NOMO-1 (cell line): ENCODE data around the gene STARD3.

Experiments used
- DNase-seq, 2 experiments: peaks; one replicate each; lab custom pipeline; 2025; ENCODE audit not compliant: unreplicated experiment in 2 of 2; lab: John Stamatoyannopoulos, UW

Gene STARD3

DNA sequence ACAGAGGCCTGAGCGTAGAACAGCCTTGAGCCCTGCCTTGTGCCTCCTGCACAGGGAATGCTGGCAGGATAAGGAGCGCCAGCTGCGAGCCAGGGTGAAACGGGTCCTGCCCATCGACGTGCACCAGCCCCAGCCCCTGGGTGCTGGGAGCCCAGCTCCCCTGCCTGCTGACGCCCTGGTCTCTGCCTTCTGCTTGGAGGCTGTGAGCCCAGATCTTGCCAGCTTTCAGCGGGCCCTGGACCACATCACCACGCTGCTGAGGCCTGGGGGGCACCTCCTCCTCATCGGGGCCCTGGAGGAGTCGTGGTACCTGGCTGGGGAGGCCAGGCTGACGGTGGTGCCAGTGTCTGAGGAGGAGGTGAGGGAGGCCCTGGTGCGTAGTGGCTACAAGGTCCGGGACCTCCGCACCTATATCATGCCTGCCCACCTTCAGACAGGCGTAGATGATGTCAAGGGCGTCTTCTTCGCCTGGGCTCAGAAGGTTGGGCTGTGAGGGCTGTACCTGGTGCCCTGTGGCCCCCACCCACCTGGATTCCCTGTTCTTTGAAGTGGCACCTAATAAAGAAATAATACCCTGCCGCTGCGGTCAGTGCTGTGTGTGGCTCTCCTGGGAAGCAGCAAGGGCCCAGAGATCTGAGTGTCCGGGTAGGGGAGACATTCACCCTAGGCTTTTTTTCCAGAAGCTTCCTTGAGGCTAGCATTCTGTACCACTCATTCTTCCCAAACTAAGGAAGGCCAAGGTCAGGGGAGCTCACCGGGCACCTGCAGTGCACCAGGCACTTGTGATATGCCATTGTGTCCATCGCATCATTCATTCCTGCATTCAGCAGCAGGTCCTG lies 33.2 kb downstream of the STARD3 start:
- DNase-seq = no peak

DNA sequence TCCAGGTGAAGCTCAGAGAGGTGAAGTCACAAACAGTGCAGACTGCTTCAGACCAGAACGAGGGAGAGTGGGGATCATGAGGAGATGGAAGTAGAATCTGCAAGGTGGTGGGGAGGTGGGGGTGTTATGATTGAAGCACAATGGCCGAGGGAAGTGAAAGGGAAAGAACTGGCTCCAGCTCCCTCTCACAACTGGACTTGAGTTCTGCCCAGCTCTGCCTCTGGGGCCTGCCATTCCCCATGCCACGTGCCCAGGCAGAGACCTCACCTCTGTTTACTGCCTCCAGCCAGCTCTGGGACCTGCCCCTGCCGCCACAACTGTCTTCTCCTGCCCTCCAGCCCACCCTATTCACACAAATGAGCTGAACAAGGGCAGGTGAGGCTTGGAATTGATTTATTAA lies 33.8 kb downstream of the STARD3 start:
- no peak for DNase-seq

DNA sequence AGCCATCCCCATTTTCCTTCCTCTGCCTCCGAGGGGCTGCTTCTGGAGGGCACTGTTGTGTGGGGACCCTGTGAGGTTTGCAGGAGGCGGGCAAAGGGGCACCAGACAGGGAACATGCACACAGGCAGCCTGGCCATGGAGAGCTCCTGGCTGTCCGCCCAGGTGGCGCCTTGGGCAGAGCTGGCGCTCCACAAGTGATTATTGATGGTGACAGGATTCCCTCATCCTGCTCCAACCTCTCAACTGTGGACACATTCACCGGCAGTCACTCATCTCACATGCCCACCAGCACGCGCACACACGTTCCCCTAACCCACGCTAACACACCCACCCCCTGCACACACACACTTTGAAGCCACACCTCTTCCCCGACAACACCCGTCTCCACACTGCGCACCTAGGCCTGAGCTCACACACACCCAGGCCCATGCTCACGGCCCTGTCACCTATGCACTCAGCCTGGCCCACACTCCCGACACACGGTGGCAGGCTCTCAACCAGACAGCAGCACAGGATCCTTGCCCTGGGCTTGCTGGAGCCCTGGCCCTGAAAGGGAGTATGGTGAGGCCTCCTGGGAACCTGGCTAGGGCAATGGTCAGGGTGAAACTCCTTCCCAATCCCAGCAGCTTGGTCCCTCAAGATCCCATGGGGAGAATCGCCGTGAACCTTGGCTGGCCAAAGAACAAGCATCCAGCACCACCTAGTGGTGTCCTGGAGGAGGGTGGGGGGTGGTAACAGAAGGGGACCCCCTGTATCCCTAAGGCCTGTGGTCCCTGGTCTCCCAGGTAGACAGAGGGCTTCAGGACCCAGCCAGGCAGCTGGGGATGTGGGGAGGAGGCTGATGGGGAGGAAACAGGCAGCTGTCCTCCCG lies 34.9 kb downstream of the STARD3 start:
- DNase-seq = no peak

DNA sequence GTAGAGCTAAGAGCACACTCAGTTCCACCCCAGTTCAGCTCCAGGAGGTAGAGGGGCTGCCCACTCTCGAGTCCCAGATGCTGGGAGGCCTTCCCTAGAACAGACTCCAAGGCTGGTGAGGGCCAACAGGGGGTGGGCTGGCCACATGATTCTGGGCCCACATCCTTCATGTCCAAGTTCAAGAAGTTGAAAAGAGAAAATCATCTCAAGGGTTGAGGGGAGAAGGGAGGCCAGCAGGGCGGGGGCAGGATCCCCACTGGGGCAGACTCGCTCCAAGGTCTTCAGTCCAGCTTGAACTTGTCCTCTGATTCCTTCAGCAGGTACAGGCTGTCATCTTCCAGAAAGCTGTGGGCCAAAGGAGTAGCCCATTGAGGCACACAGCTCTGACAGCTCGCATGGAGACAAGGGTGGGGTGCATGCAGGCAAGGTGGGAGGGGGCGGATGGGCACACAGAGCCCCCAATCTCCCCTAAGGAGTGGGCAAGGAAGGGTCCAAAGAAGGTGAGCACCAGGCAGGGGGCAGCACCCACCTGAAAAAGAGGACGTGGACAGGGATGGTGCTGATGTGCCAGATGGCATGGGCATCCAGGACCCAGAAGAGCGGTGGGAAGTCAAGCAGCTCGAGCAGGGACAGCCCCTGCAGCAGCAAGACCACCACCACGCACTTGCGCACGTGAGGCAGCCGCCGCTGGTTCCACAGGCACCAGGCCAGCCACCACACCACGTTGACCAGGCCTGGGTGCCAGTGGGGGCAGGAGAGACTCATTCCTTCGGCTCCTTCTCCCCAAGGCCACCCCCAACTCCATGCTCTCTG lies 35.8 kb downstream of the STARD3 start:
- DNase-seq = no peak

DNA sequence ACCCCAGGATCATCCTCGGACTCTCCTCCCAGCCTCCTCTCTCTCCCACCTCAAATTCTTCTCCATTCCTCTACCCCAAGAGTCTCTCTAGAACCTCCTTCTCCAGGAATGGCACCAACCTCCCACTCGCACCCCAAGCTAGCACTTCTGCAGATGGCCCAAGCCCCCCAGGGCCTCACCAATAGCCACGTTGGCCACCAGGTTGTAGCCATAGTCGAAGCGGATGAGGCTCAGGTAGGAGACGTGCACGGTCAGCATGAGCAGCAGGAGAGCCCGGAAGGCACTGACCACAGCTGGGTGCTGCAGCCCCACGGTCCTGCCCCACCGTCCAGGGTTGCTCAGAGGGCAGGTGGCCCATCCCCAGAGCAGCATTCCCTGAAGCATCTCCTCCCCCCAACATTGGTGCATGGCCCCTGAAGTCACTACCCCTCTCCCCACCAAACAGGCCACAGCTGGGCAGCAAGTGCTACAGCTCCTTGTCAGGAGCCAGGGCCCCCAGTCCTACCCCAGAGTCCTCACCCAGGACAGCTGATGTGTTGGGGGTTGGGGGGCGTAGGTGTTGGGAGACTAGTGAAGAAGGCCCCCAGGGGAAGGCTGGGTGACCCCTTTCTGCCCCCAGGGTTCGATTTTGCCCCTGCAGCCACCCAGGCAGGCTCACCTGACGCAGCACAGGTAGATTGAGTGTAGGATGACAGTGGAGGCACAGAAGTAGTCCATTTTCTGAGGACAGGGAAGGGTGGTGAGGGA lies 36.6 kb downstream of the STARD3 start:
- no peak for DNase-seq

DNA sequence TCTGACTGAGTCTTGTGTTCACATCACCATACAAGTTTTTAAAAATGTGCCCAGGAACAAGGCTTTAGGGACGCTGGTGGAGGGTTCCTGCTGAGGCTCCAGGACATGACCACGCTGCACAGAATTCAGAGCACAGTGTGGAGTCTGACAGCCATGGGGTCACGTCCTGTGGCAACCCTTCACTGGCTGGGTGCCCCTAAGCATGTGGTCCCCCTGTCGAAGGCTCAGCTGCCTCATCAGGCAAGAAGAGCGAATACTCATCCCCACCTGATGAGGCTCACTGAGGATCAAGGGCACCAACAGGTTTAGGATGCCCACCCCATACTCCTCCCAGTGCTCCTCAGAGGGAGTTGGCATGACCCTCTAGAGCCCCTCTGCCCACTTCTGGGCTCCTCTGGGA lies 37.2 kb downstream of the STARD3 start:
- no peak for DNase-seq

DNA sequence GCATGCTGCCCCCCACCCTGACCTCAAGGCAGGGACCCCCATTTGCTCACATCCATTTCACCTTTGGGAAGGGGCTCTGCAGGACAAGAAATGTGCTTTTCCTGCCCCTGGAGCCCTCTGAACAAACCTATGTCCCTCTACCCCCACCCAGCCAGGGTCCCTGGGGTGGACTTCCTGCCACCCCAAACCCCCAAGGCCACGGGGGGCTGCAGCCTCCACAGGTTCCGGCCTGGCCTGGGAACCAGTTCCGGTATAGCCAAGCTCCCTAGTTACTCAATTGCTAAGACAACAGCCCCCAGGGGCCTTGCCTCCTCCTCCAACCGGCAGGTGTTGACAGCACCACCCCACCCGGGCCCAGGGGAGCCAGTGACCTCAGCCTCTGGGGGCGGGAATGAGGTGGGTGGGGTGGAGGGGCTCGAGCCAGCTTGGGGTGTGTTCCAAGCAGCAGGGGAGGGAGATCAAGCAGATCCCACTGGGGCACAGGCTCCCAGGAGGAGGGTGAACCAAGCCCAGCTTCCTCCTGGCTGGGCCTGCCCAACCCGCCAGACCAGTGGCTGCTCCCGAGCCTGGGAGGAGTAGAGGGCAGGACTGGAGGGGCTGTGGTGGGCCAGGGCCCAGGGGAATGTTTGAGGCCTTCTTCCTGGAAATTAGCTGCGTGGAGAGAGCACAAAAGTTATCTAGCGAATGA lies 37.9 kb downstream of the STARD3 start:
- no peak for DNase-seq

DNA sequence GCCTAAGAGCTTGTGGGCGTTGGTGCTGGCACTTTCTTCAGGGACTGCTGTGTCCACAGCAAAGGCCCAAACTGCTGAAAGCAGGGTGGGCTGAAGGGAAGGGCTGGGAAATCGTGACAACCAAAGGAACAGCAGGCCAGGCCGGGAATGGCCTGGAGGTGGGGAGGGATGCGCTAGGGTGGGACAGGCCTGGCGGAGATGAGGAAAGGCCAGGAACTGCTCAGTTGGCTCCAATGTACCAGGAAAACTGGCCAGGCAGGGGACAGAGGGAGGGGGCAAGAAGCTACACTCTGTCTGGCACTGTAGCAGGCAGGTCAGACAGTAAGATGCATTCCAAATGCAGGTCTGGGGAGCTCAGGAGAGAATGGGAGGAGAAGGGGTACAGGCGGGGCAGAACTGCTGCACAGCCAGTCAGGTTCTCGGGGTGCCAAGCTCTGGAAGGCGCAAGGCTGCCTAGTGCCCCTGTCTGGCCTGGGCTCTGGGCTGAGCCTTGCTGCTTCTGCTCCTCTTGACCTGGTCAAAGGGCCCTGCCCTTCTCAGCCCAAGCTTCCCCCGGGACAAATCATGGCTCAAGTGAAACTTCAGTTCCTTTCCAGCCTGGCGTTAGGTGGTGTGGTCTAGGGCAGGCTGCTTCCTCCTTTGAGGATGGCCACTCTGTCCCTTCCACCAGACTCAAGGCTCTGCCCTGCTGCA lies 38.6 kb downstream of the STARD3 start:
- DNase-seq = no peak

DNA sequence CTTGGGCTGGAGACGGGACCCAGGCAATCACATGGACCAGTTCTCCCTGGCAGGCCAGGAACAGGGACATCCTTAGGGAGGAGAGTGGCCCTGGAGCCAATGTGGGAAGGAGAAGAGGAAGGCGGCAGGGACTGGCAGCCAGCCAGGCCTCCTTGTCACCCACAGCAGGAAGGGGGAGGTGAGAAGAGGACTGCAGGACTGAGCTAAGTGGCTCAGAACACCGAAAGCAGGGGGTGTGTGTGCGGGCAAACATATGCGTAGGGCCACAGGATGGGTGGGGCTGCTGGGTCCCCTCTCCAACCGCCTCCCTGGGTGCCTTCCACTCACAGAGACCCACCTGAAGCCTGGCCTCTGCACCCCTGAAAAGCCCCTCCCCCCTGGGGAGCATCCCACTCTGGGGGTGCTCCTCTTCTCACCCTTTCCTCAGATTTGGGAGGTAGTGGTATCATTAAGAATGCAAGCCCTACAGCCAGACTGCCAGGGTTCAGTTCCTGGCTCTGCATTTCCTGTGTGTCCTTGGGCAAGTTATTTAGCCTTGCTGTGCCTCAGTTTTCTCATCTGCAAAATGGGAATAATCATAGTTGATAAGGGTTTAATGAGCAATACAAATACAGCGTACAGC lies 39.4 kb downstream of the STARD3 start:
- DNase-seq = no peak

DNA sequence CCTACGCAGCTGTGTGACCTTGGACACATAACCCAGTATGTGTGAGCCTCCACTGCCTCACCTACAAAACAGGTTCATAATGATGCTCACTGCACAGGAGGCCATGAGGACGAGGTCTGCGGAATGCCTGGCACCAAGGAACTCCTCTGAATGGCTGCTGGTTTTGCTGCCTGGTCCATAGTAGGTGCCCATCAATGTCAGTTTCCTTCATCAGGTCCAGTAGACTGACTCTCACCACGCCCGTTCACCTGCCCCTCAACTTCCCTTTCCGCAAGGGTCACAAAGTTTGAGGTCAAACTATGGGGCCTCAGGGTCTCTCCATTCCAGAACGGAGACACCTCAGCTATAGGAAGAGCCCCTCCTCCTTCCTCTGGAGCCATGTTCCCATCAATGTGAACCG lies 40.1 kb downstream of the STARD3 start:
- DNase-seq = no peak

DNA sequence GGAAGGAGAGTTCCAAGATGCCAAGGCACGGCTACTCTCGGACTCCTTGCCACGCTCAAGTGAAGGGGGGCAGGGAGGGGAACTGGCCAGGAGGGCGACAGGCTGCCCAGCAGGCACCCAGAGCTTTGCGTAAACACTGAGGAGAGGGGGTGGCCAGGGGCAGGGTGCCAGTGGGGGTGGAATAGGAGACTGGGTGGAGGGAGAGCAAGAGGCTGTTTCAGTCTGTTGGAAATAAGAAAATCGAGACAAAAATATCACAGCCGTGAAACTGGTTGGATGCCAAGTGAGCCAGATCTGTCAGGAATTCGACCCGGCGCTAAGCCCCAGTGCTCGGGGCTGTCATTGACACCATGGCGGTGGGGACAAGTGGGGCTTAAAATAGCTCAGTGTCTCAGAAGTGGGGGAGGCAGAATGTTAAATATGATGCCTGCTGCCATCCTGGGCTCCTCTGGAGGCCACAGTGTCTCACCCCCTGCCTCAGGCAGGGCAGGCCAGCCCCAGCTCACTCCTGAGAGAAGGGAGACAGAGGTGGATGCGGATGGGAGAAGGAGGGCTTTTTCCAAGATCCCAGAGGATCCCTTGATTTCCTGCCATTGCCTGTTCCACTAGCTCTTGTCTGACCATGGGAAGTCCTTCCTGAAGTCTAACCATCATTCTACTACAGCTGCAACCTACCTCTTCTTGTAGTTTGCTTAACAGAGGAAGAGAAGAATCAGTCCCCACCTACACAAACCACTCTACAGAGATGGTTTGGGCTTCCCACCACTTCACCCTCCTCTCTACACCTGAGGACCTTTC lies 40.8 kb downstream of the STARD3 start:
- DNase-seq = no peak

DNA sequence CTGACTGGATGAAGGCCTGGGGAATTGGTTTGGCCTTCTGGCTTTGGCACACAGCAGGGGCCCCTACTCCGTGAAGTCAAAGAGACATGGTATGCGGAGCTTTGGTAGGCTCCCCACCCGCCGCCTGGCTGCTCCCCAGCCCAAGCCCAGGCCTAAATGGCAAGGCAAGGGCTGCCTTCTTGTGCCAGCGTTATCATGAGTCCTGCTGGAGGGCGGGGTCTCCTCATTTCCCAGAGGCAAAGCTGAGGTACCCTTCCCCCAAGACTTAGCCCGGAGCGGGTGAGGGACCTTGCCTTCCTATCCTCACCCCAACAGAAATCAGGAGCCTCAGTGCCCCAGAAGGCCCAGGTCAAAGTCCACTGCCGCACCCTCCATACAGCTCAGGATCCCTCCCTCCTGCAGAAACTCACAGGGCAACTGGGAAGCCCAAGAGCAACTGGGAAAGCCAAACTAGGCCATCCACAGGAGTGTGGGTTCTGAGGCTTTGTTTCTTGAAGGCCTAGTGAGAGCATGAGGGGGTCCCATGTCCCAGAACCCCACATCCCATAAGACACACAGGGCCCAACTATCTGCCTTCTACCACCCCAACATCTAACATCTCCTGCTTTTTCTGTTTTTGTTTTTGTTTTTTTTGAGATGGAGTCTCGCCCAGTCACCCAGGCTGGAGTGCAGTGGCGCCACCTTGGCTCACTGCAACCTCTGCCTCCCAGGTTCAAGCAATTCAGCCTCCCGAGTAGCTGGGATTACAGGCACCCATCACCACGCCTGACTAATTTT lies 41.6 kb downstream of the STARD3 start:
- DNase-seq = no peak

DNA sequence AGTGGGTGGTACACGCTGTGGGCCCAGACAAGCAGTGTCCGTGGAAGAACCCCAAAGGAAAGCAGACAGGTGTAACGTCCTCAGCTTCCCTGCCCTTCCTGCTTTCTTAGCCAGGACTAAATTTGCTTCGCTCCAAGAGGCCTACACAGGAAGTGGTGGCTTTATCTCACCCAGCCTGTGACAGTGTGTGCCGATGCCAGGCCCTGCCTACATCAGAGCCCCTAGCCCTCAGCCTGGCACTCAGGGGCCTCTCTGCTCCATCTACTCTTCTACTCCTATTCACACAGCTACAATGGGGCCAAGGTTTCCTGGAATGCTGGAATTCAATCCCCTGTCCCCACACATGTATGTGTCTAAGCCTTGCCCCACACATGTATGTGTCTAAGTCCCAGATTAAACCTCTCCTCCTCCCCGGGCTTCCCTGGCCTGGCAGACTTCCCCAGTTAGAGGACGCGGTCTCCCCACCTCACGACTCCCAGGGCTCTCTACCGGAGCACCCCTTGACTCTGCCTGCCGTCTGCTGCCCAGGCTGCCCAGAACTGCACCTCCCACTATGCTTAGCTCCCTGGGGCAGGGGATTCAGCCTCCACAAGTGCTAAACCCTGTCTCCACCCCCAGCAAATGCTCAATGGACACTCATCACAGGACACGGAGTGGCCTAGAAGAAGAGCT lies 42.7 kb downstream of the STARD3 start:
- no peak for DNase-seq

DNA sequence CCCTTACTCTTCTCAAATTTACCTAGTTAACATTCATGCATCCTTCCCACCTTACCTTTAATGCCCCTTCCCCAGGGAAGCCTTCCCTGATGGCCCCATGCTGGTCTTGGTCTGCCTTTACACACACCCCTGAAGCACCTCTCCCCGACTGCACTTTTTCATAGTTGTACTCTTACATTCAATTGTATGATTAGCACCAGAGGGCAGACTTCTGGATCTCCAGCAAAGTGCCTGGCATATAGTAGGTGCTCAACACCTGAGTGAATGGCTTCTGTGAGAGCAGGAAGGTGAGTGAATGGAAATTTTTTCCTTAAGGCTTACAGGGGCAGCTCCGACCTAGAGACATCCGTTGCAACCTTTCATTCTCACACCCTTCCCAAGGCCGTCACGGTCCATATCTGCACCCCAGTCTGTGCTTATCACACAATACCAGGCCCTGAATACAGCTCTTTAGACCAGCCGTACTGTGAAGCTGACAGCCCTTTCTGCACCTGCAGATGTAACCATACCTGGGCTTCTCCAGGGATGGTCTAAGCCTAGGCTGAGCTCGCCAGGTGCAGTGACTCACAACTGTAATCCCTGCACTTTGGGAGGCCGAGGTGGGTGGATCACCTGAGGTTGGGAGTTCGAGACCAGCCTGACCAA lies 46.5 kb downstream of the STARD3 start:
- DNase-seq = no peak

DNA sequence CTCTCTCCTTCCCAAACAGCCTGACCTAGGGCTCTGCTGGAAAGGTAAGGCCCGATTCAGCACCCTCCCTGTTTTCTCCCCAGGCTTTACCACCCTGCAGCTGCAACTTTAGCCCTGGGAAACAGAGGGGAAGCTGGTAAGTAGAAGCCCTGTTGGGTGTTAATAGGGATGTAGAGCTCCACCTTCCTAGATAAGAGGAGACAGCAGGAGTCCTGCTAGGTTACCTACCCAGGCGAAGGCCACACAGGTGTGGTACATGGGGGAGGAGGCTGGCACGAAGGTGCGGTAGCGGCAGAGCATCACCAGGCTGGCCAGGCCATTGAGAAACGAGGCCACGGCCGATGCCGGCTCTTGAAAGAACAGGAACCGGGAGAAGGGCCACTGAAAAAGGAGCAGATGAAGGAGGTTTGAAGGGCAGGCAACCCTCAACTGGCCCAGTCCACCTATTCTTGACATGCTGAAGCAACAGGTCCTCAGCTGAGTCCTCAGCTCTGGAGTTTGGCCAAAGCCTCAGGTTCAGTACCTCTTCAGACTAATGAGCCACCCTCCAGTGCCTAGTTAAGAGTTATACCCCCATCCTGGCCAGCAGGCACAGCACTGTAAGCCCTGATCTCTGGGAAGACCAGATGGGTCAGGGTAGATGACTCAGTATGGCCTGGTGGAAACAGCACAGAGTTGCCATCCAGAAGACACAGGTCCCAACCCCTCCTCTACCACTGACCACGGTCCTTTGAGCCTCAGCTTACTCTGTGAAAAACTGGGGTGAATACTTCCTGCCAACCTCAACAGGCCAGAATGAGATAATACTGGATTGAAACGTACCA lies 47.6 kb downstream of the STARD3 start:
- no peak for DNase-seq
